GM21515 (cell line): ENCODE measurements around the gene CUL2.
"Not testable (repeated sequence)": the region's sequence is repeated elsewhere in the genome, so short reads cannot be mapped to it uniquely, and the experiment has no call there.

Experiments
- ATAC-seq: cut with Tn5 transposase; IDR thresholded peaks from one replicate; pipeline ENCODE4 v1.9.1; 2021; ENCODE audit not compliant: unreplicated experiment

Gene CUL2

GRCh38 chr10:34981844-34982243 is 108.3 kb downstream of the CUL2 start:
- ATAC-seq = no peak

- no peak for ATAC-seq
Measured at GRCh38 chr10:34979938-34980337, 110.2 kb downstream of the CUL2 start.

GRCh38 chr10:34978080-34978479 is 112.1 kb downstream of the CUL2 start:
- ATAC-seq = no peak

- ATAC-seq = not testable (repeated sequence)
Measured at GRCh38 chr10:34976380-34976910, 113.7 kb downstream of the CUL2 start.

- ATAC-seq = not testable (repeated sequence)
Measured at GRCh38 chr10:34974364-34975065, 115.6 kb downstream of the CUL2 start.

GRCh38 chr10:34973757-34974156 is 116.4 kb downstream of the CUL2 start:
- ATAC-seq = not testable (repeated sequence)

- ATAC-seq = not testable (repeated sequence)
Measured at GRCh38 chr10:34973121-34973520, 117.0 kb downstream of the CUL2 start.

GRCh38 chr10:34972591-34972990 is 117.5 kb downstream of the CUL2 start:
- ATAC-seq = not testable (repeated sequence)

GRCh38 chr10:34971606-34972334 is 118.4 kb downstream of the CUL2 start:
- ATAC-seq = not testable (repeated sequence)

GRCh38 chr10:34969171-34969570 is 121.0 kb downstream of the CUL2 start:
- no peak for ATAC-seq

- no peak for ATAC-seq
Measured at GRCh38 chr10:34967335-34967880, 122.7 kb downstream of the CUL2 start.

- no peak for ATAC-seq
Measured at GRCh38 chr10:34966451-34966850, 123.7 kb downstream of the CUL2 start.

- ATAC-seq = no peak
Measured at GRCh38 chr10:34966040-34966439, 124.1 kb downstream of the CUL2 start.

GRCh38 chr10:34964166-34964800 is 125.9 kb downstream of the CUL2 start:
- ATAC-seq = no peak

GRCh38 chr10:34962866-34963265 is 127.3 kb downstream of the CUL2 start:
- no peak for ATAC-seq

- no peak for ATAC-seq
Measured at GRCh38 chr10:34960983-34961382, 129.2 kb downstream of the CUL2 start.

GRCh38 chr10:34959786-34960185 is 130.4 kb downstream of the CUL2 start:
- no peak for ATAC-seq

GRCh38 chr10:34959321-34959720 is 130.8 kb downstream of the CUL2 start:
- no peak for ATAC-seq
